ENCODE data around the gene ALDH4A1.

ALDH4A1 gene

DNA sequence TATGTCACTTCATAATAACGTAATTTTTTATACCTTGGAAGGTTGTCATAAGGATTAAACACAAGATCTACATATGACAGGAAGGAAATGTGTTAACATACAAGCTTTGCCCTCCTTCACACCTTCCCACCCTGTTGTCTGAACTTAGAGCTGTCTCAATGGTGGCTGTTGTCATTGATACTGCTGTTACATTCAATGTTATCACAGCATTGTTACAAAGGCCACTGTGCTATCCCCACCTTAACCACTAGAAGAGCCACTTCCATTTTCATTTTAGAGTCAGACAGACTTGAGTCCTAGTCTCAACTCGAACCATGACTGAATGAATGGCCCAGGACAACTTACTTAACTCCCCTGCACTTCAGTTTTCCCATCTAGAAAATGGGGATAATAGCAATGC is 74.1 kb downstream of the ALDH4A1 start:
- Histone ChIP-seq H3K36me3 (ENCODE audit: control insufficient read depth in 4 of 4, insufficient read depth in 4 of 4, low read length in 3 of 4) (no peaks in the 10 kb centered on the region), H3K27me3 (replicated peaks in 2 of 5; ENCODE audit: control insufficient read depth in 4 of 5, insufficient read depth in 5 of 5, low read length in 4 of 5) (peaks cover 0 to 30% (median 5%) of the 10 kb centered on the region in 5 experiments), H3K4me3 (ENCODE audit: control insufficient read depth in 1 of 7, extremely low read depth in 1 of 7, insufficient read depth in 4 of 7, low read depth in 2 of 7, low read length in 6 of 7) (no peak overlapping the region), H3K27ac (ENCODE audit: insufficient read depth in 1 of 2, low read depth in 1 of 2, low read length in 2 of 2, poor library complexity in 1 of 2, severe bottlenecking in 2 of 2) (no peak overlapping the region), H3K9me3 (ENCODE audit: control extremely low read depth in 1 of 5, control insufficient read depth in 4 of 5, insufficient read depth in 2 of 5, low read depth in 1 of 5, low read length in 4 of 5) (peaks cover 0 to 10% (median 0%) of the 10 kb centered on the region in 5 experiments), H3K4me1 (ENCODE audit: control extremely low read depth in 1 of 4, control insufficient read depth in 4 of 4, insufficient read depth in 4 of 4, low read length in 3 of 4) (no peaks in the 10 kb centered on the region)
- ChIA-PET POLR2A (no interaction called here), CTCF (no interaction called here)
- no peak for DNase-seq
- WGBS (ENCODE audit: insufficient coverage): no CpG with 5 or more reads among the region's 2 CpGs

GRCh38 chr1:18823438-18823837 is 78.9 kb downstream of the ALDH4A1 start:
- ChIA-PET CTCF (interaction anchor here (1.5 to 6.5 kb wide), 2 partner anchors 223 to 226 kb away, joined by 5 to 67 read pairs; no protein-coding TSS in a partner anchor), POLR2A (no interaction called here)
- H3K9me3 ChIP-seq (ENCODE audit: control extremely low read depth in 1 of 5, control insufficient read depth in 4 of 5, insufficient read depth in 2 of 5, low read depth in 1 of 5, low read length in 4 of 5): peaks cover 0 to 4% (median 0%) of the 10 kb centered on the region in 5 experiments
- DNase-seq: no peak
- WGBS (ENCODE audit: insufficient coverage): 92% methylated on average over 6 of the region's 6 CpGs
- H3K4me3 ChIP-seq (ENCODE audit: control insufficient read depth in 1 of 7, extremely low read depth in 1 of 7, insufficient read depth in 4 of 7, low read depth in 2 of 7, low read length in 6 of 7): no peak overlapping the region
- H3K4me1 ChIP-seq (ENCODE audit: control extremely low read depth in 1 of 4, control insufficient read depth in 4 of 4, insufficient read depth in 4 of 4, low read length in 3 of 4): no peaks in the 10 kb centered on the region
- no peaks in the 10 kb centered on the region for H3K36me3 ChIP-seq (ENCODE audit: control insufficient read depth in 4 of 4, insufficient read depth in 4 of 4, low read length in 3 of 4)
- H3K27ac ChIP-seq (ENCODE audit: insufficient read depth in 1 of 2, low read depth in 1 of 2, low read length in 2 of 2, poor library complexity in 1 of 2, severe bottlenecking in 2 of 2): no peak overlapping the region
- peaks cover 0 to 42% (median 15%) of the 10 kb centered on the region in 5 experiments for H3K27me3 ChIP-seq (replicated peaks in 2 of 5; ENCODE audit: control insufficient read depth in 4 of 5, insufficient read depth in 5 of 5, low read length in 4 of 5)

All from common myeloid progenitor, CD34-positive (primary cell).